Loucy (cell line): ENCODE results near the gene ISCU.

Experiments
- H2AFZ ChIP-seq: fragments of 200-600 bp; sonication (generic); 2 replicates; pipeline ENCODE4 v1.6.0; 2016; ENCODE audit warnings: antibody characterized with exemption, mild to moderate bottlenecking, low read length, moderate library complexity
- H3F3A ChIP-seq: fragments of 200-600 bp; 2 replicates; pipeline ENCODE4 v1.6.0; 2016; ENCODE audit warnings: antibody characterized with exemption, low read depth, mild to moderate bottlenecking
- H3K27me3 ChIP-seq: fragments of 200-600 bp; sonication (generic); 2 replicates; pipeline ENCODE4 v1.6.1; 2014; ENCODE audit warnings: low read length, mild to moderate bottlenecking; ENCODE audit not compliant: insufficient read depth, poor library complexity, severe bottlenecking
- H3K36me3 ChIP-seq: fragments of 200-600 bp; sonication (generic); 2 replicates; pipeline ENCODE4 v1.6.1; 2016; ENCODE audit warnings: low read length; ENCODE audit not compliant: insufficient read depth
- H3K4me1 ChIP-seq: fragments of 200-600 bp; sonication (generic); 2 replicates; pipeline ENCODE4 v1.5.1; 2014; ENCODE audit warnings: low read length, mild to moderate bottlenecking; ENCODE audit not compliant: insufficient read depth, poor library complexity, severe bottlenecking
- H3K4me2 ChIP-seq: fragments of 200-600 bp; sonication (generic); 2 replicates; pipeline ENCODE4 v1.6.0; 2014; ENCODE audit warnings: antibody characterized with exemption, low read length, low read depth, mild to moderate bottlenecking; ENCODE audit not compliant: poor library complexity, severe bottlenecking
- H3K4me3 ChIP-seq: fragments of 200-600 bp; sonication (generic); 2 replicates; pipeline ENCODE4 v1.5.1; 2014; ENCODE audit warnings: low read length, mild to moderate bottlenecking, mixed read lengths; ENCODE audit not compliant: poor library complexity, severe bottlenecking
- H3K79me2 ChIP-seq: fragments of 200-600 bp; sonication (generic); 2 replicates; pipeline ENCODE4 v1.6.1; 2014; ENCODE audit warnings: low read length; ENCODE audit not compliant: insufficient read depth
- H3K9ac ChIP-seq: fragments of 200-600 bp; sonication (generic); 2 replicates; pipeline ENCODE4 v1.6.0; 2014; ENCODE audit warnings: mild to moderate bottlenecking, low read depth, low read length, moderate library complexity; ENCODE audit not compliant: poor library complexity, severe bottlenecking
- H3K9me2 ChIP-seq: fragments of 200-600 bp; sonication (generic); replicated peaks from 2 replicates; pipeline ENCODE4 v1.6.1; 2016; ENCODE audit warnings: low read depth, low read length, mixed read lengths
- H3K9me3 ChIP-seq: fragments of 200-600 bp; sonication (generic); 2 replicates; pipeline ENCODE4 v1.6.1; 2014; ENCODE audit warnings: mild to moderate bottlenecking, antibody characterized with exemption, low read length, low read depth; ENCODE audit not compliant: insufficient read depth
- H4K20me1 ChIP-seq: fragments of 200-600 bp; sonication (generic); 2 replicates; pipeline ENCODE4 v1.6.0; 2014; ENCODE audit warnings: antibody characterized with exemption, low read length, mild to moderate bottlenecking; ENCODE audit not compliant: insufficient read depth, poor library complexity, severe bottlenecking
- CTCF ChIP-seq: fragments of 200-600 bp; sonication (generic); conservative IDR thresholded peaks from 2 replicates; pipeline ENCODE4 v1.5.1; 2014; ENCODE audit warnings: mild to moderate bottlenecking, antibody characterized with exemption, low read length
- EZH2phosphoT487 ChIP-seq: fragments of 200-600 bp; IDR thresholded peaks from 2 replicates; pipeline ENCODE4 v1.6.1; 2018; ENCODE audit warnings: antibody characterized with exemption, mild to moderate bottlenecking, moderate library complexity, borderline replicate concordance

Gene ISCU

GRCh38 chr12:108561852-108562347 is 496 bp upstream of the ISCU start:
- peak overlapping the region; percentile 100 for H3K4me2 ChIP-seq

GRCh38 chr12:108563136-108563803 is 874 bp downstream of the ISCU start:
- peak overlapping the region; percentile 82 for H3K4me2 ChIP-seq
- H3K79me2 ChIP-seq, result peaks cover 44% of the 10 kb centered on the region
- H3K9ac ChIP-seq, result peak overlapping the region; percentile 97

More at GRCh38 chr12:108561852-108562347, 496 bp upstream of the ISCU start:
- Histone ChIP-seq H3K9me2 (no peaks in the 10 kb centered on the region), H3K9ac (peak overlapping the region; percentile 97), H3K79me2 (peaks cover 57% of the 10 kb centered on the region), H4K20me1 (peaks cover 49% of the 10 kb centered on the region), H3K9me3 (no peaks in the 10 kb centered on the region), H3K36me3 (peaks cover 5% of the 10 kb centered on the region; the same call in 1 of the 2 replicates), H3K4me3 (peak overlapping the region; percentile 85), H3F3A (peaks cover 17% of the 10 kb centered on the region), H2AFZ (peak overlapping the region; percentile 96), H3K27me3 (peaks cover 4% of the 10 kb centered on the region), H3K4me1 (peaks cover 62% of the 10 kb centered on the region)
- TF ChIP-seq CTCF (no peak), EZH2phosphoT487 (no peak)

GRCh38 chr12:108563804-108564151 is 1.4 kb downstream of the ISCU start:
- H3K36me3 ChIP-seq, result peaks cover 13% of the 10 kb centered on the region; the same call in 1 of the 2 replicates
- peaks cover 4% of the 10 kb centered on the region for H3K27me3 ChIP-seq
- H3K4me1 ChIP-seq, result peaks cover 72% of the 10 kb centered on the region

More at GRCh38 chr12:108563136-108563803, 874 bp downstream of the ISCU start:
- Histone ChIP-seq H3K4me1 (peaks cover 71% of the 10 kb centered on the region), H3F3A (peaks cover 17% of the 10 kb centered on the region), H3K9me2 (no peaks in the 10 kb centered on the region), H3K36me3 (peaks cover 13% of the 10 kb centered on the region; the same call in 1 of the 2 replicates), H2AFZ (no peak overlapping the region), H3K4me3 (peak overlapping the region; percentile 85), H4K20me1 (peaks cover 36% of the 10 kb centered on the region), H3K9me3 (no peaks in the 10 kb centered on the region), H3K27me3 (peaks cover 4% of the 10 kb centered on the region)
- TF ChIP-seq EZH2phosphoT487 (no peak), CTCF (peak; percentile 93)

More at GRCh38 chr12:108563804-108564151, 1.4 kb downstream of the ISCU start:
- TF ChIP-seq EZH2phosphoT487 (no peak), CTCF (0 out of 2 replicates have a peak, but pooled peaks have one; percentile 8)
- H3K9ac ChIP-seq, result peak overlapping the region; percentile 97
- peaks cover 33% of the 10 kb centered on the region for H4K20me1 ChIP-seq
- peak overlapping the region; percentile 85 for H3K4me3 ChIP-seq
- H3K9me3 ChIP-seq, result no peaks in the 10 kb centered on the region
- peak overlapping the region; percentile 82 for H3K4me2 ChIP-seq
- H3K79me2 ChIP-seq, result peaks cover 39% of the 10 kb centered on the region
- peaks cover 17% of the 10 kb centered on the region for H3F3A ChIP-seq
- H2AFZ ChIP-seq, result no peak overlapping the region
- H3K9me2 ChIP-seq, result no peaks in the 10 kb centered on the region
